SK-MEL-5 (cell line): ENCODE measurements around the gene FUT2. TPM values are rescaled to one million over a fixed set of nuclear protein-coding genes. Genes with fewer than 3 reads are reported as not detected.
"Not testable (repeated sequence)": the region's sequence is repeated elsewhere in the genome, so short reads cannot be mapped to it uniquely, and the experiment has no call there.

ENCODE experiments used
- DNase-seq: peaks from one replicate; pipeline ENCODE4 v3.0.0-alpha.2; 2016; ENCODE audit warnings: low read depth, low spot score
- in situ Hi-C: cut with HindIII; loops from 2 replicates; pipeline ENCODE4 v1.10.0; 2016; ENCODE audit warnings: low sequenced_read_pairs, high pct_unique_total_duplicates, low pct_unique_long_range_greater_than_20kb
- total RNA-seq: library from RNA; depleted of rRNA; stranded (reverse); fragments of >200 nt; shearing (Covaris generic); gene quantifications from 2 replicates; pipeline ENCODE4 v1.2.3, GENCODE V29; 2014

Gene FUT2
- total RNA-seq, 1 experiment from 2014 or later, result not detected

- DNase-seq, result no peak
- in situ Hi-C loops, result no loop called here
These were observed 27.4 kb upstream of the FUT2 start for GRCh38 chr19:48668332-48668731.

DNA sequence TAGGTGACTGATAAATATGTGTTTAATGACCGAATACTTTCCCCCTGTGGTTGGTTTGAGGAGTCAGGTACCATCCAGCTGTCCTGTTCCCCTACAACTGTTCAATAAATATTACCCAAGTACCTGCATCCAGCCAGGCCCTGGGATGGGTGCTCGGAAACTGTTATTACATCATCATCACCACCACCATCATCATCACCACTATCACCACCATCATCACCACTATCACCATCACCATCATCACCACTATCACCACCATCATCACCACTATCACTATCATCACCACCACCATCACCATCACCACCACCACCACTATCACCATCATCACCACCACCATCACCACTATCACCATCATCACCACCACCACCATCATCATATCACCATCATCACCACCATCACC is 27.0 kb upstream of the FUT2 start:
- DNase-seq, result no peak
- in situ Hi-C loops, result no loop called here

DNA sequence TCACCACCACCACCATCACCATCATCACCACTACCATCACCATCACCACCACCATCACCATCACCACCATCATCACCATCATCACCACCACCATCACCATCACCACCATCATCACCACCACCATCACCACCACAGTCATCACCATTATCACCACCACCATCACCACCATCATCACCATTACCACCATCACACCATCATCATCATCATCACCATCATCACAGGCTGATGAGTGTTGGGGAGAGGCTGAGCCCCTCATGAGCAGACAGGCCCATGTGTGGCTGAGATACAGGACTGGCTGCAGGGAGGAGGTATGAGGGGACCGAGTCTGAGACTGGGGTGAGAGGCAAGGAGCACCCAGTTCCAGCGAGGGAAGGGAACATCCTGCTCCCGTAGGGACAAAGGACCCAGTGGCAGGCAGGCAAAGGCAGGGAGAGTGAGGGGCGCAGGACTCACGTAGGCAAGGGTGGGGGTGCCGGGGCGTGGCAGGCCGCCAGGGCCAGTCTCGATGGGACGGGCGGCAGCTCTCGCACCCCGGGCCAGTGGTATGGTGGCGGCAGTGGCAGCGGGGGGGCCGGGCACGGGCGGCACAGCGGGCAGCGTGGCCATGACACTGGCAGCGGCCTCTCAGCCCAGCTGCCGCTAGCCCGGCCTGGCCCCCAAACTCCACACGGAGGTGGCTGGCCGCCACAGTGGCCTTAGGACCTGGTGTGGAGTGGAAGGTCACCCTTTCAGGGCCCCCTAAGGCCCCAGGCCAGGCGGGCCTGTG is 25.7 kb upstream of the FUT2 start:
- in situ Hi-C loops, result no loop called here
- no peak for DNase-seq

DNA sequence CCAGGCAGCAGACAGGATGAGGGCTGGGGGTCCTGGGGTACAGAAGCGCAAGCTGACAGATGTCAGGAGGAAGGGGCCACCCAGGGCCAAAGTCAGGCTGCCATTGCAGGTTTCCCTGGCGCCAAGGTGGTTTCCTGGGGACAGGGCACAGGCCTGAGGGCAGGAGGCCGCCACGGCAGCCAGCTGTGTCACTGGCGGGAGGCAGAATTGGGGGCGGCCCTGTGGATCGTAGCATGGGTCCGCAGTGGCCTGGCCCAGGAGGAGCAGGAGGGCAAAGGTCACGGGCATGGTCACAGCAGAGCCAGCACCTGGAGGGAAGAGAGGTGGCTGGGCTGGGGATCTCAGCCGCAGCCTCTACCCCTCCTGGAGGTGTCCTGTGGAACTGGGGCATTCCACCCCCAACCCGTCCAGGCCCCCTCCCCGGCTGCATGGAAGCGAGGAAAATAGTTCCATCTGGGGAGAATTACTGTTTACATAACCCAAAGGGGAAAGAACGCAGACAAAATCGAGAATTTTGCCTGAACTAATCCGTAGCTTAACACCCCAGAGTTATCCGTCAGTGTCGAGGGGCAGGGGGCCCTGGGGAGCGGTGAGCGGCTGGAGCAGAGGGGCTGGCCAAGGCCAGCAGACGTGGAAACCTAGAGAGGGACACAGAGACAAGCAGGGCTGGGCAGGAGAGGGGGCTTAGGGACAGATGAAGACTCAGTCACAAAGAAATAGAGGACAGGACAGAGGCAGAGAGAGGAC is 24.9 kb upstream of the FUT2 start:
- in situ Hi-C loops, result no loop called here
- DNase-seq, result no peak

DNA sequence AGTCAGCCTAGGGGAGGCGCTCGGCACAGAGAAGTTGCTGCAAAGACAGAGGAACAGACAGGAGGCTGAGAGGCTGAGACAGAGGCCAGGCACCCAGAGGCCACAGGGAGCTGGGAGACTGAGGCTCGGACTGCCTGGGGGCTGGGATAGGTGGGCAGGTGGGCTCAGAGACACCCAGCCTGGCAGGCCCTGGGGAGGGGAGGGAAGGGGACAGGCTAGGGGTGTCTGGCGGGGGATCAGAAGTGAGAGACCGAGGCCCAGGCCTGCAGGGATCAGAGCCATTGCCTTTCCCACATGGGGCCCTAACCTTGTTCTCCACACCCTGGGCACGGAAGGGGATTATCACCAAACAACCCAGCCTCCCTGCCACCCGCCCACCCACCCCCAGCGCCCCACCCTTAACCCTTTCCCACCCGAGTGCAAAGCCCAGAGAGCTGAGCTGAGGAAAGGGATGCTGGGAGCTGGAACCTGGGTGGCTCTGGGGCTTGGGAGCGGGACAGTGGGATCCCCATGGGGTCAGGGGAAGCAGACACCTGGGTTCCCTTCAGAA is 24.2 kb upstream of the FUT2 start:
- in situ Hi-C loops, result no loop called here
- no peak for DNase-seq

- DNase-seq, result no peak
- in situ Hi-C loops, result no loop called here
These were observed 22.8 kb upstream of the FUT2 start, which contains the start of gene NTN5 for GRCh38 chr19:48672994-48673393. TSS of gene NTN5 (minus strand) at chr19:48673017. CDS start at chr19:48670986, 2,031 bp downstream.

- no peak for DNase-seq
These were observed 22.2 kb upstream of the FUT2 start for GRCh38 chr19:48673436-48674100.

GRCh38 chr19:48674216-48674809 is 21.5 kb upstream of the FUT2 start:
- in situ Hi-C loops, result no loop called here
- no peak for DNase-seq

More at GRCh38 chr19:48673436-48674100, 22.2 kb upstream of the FUT2 start:
- in situ Hi-C loops, result no loop called here

- peak; percentile 95 for DNase-seq
- in situ Hi-C loops, result no loop called here
These were observed 20.6 kb upstream of the FUT2 start for GRCh38 chr19:48674921-48675824.

GRCh38 chr19:48676487-48676886 is 19.3 kb upstream of the FUT2 start:
- no peak for DNase-seq
- in situ Hi-C loops, result no loop called here

GRCh38 chr19:48676887-48677286 is 18.9 kb upstream of the FUT2 start:
- in situ Hi-C loops, result no loop called here

DNA sequence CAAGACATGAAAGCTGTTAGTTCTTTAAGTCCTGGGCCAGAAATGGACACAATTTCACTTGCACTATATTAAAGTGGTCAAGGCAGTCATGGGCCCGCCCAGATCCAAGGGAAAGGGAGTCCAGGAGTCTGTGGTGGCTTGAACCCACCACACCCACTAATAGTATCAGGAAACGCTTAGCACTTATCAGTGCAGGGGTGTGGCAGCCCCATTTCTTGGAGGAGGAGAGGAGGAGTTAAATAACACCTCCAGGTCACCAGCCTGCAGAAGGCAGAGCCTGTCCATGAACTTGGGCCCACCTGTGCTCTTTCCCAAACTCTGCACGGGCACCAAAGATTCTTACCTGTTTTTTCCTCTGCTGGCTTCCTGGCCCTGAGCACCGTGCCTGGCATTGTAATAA is 17.6 kb upstream of the FUT2 start:
- in situ Hi-C loops, result no loop called here
- DNase-seq, result no peak

More at GRCh38 chr19:48676887-48677286, 18.9 kb upstream of the FUT2 start:
- DNase-seq, result no peak

- DNase-seq, in situ Hi-C loops: not testable (repeated sequence)
These were observed 15.8 kb upstream of the FUT2 start for GRCh38 chr19:48680006-48680405.

GRCh38 chr19:48680436-48681126 is 15.2 kb upstream of the FUT2 start:
- in situ Hi-C loops, result no loop called here

DNA sequence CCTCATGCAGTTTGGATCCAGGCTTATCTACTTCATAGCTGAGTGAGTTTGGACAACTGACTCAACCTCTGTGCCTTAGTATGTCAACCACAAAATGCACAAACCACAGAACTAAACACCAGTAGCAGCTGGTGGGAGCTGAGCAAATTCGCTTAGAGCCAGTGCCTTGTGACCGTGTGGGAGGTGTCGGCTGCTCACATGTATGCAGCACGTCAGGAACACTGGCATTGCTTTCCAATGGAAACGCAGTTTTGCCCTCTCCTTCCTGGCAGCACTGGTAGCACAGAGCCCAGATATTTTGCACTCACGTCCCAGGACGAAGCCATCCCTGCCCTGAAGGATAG is 14.7 kb upstream of the FUT2 start:
- DNase-seq, result peak; percentile 28

More at GRCh38 chr19:48680436-48681126, 15.2 kb upstream of the FUT2 start:
- no peak for DNase-seq

GRCh38 chr19:48683349-48683748 is 12.4 kb upstream of the FUT2 start:
- in situ Hi-C loops, result no loop called here
- DNase-seq, result no peak

More for the DNA sequence above, 14.7 kb upstream of the FUT2 start:
- in situ Hi-C loops, result no loop called here
